Measurements from ENCODE around the gene FTO.
A peak's percentile ranks its signal among the peaks of the same experiment; 100 is the strongest.
"Not testable (repeated sequence)": the region's sequence is repeated elsewhere in the genome, so short reads cannot be mapped to it uniquely, and the experiment has no call there.

The FTO gene

DNA sequence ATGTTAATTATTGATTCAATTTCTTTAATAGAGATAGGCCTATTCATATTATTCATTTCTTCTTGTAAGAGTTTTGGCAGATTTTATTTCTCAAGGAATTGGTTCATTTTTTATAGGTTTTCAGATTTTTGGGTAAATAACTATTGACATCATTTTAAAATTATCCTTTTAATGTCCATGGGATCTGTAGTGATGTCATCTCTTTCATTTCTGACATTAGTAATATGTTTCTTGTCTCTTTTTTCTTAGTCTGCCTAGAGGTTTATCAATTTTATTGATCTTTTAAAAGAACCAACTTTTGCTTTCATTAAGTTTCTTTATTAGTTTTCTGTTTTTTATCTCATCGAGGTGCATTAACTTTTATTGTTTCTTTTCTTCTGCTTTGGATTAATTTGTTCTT is 162.6 kb downstream of the FTO start:
- DNase-seq, result no peak

- DNase-seq, result no peak
These were observed 166.9 kb downstream of the FTO start for GRCh38 chr16:53870831-53871230.

- peak in 1 of 2 donors; percentile 15 for DNase-seq
These were observed 168.6 kb downstream of the FTO start for GRCh38 chr16:53872248-53873221.

DNA sequence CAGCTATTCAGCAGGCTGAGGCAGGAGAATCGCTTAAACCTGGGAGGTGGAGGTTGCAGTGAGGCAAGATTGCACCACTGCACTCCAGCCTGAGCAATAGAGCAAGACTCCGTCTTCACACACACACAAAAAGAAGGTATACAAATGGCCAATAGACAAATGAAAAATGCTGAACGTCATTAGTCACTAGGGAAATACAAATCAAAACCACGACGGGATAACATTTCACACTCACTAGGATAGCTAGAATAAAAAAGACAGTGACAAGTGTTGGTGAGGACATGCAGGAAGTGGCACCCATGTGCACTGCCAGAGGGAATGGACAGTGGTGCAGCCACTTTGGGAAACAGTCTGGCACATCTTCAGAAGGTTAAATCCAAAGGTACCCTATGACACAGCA is 172.9 kb downstream of the FTO start:
- DNase-seq, result no peak

GRCh38 chr16:53878216-53878615 is 174.3 kb downstream of the FTO start:
- DNase-seq, result no peak

GRCh38 chr16:53881371-53881770 is 177.4 kb downstream of the FTO start:
- DNase-seq, result no peak

DNA sequence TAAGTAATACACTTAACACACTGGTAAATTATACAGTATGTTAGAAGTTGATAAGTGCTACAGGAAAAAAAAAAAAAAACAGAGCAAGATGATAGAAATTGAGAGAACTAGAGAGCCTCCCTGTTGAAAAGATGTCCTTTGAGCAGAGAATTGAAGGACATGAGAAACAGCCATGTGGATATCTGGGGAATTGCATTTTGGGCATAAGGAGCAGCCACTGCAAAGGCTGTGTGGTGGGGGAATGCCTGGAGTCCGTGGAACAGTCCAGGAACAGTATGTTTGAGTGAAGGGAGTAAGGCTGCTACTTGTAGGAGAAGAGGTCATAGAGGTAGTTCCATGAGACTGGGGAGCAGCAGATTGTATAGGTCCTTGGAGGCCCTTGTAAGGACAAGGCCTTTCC is 178.4 kb downstream of the FTO start:
- no peak for DNase-seq

- no peak for DNase-seq
These were observed 180.8 kb downstream of the FTO start for GRCh38 chr16:53884748-53885147.

GRCh38 chr16:53886482-53887378 is 182.8 kb downstream of the FTO start:
- no peak for DNase-seq

- no peak for DNase-seq
These were observed 184.3 kb downstream of the FTO start for GRCh38 chr16:53888222-53888621.

- DNase-seq, result not testable (repeated sequence)
These were observed 186.9 kb downstream of the FTO start for GRCh38 chr16:53890877-53891276.

- DNase-seq, result no peak
These were observed 187.6 kb downstream of the FTO start for GRCh38 chr16:53891409-53892139.

DNA sequence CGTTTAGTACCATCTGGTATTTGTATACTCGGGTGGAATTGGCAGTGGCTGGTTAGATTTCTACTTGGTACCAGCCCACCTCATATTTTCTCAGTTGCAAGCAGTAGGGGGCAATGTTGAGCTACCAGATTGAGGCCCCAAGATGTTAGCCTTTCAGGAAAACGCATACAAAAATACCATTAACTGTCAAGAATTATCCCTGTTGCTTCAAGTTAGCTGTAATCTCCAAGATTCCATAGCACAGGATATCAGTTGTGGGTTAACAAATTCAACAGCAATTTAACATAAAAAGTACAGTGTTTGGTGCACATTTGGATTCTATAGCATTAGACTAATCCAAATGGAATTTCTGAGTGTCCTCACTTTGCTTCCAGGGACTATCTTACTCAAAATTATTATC is 188.2 kb downstream of the FTO start:
- DNase-seq, result peak; percentile 21 to 37

DNA sequence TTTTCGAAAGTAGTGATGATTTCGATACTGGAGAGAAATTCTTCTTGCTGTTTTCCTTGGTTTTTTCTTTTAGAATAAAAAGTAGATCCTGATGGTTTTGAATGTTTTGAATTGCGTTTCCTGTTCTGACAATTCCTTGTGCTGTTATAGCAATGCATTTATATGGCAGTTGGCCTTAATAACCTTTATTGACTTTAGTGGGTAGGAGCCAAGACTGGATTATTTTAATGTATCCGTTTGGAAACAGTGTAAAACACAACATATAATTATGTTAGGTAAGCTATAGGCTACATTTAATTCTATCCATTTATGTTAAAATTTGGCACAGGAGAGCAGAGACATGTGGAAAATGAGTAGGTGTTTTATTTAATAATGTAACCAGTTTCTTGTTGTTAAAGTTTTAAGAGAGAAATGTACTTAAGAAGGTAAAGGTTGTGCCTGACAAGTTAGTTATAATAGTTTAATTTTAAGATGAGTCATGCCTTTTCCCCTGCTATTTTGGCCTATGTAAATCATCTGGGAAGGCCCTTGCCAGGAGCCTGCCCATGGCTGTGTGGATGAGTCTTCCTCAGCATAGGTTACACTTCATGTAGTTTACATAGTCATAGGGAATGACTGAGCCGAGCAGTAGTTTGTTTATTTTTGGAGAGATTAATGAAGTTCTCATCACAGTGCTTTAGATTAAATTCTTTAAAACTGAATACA is 189.9 kb downstream of the FTO start:
- DNase-seq, result no peak

- DNase-seq, result no peak
These were observed 190.7 kb downstream of the FTO start for GRCh38 chr16:53894686-53895085.

GRCh38 chr16:53895433-53895832 is 191.5 kb downstream of the FTO start:
- DNase-seq, result no peak

GRCh38 chr16:53895851-53896250 is 191.9 kb downstream of the FTO start:
- DNase-seq, result no peak

DNA sequence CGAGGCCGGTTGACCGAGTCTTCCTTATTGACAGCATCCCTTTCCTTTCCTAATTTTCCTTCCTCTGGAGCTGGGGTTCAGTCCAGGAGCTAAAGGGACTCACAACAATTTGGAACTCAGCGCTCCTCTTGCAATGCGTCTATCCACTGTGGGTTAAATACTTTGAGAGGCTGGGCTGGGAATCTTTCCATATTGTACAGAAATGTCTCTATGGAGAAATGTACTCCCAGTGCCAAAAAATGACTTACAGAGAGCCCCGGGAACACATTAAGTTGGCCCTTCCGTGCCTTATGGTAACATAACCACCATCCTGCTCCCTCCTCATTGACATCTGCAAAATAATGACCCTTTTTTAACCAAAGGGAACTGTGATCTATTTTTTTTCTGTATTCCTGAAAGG is 192.8 kb downstream of the FTO start:
- no peak for DNase-seq

GRCh38 chr16:53898993-53899392 is 195.0 kb downstream of the FTO start:
- DNase-seq, result no peak

DNA sequence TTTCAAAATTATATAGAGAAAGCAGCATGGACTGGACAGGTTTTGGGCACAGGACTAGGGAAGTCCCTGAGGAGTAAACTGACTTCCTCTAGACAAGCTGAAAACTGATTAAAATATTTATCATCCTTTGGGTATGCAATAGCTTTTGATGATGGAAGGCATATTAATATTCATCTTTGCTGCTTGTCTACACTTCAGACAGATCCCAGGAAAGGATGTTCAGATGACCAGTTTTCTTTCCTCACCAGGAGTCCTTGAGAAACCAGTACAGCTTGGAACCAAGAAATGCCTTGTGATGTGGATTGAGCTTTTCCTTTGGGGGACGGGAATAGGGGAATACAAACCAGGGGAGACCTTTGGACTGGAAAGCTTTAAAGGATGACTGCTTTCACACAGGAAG is 195.5 kb downstream of the FTO start:
- DNase-seq, result no peak

- DNase-seq, result no peak
These were observed 196.7 kb downstream of the FTO start for GRCh38 chr16:53900667-53901066.

- DNase-seq, result no peak
These were observed 197.5 kb downstream of the FTO start for GRCh38 chr16:53901408-53901807.
